IPS-18c (cell line): Measurements from ENCODE around the gene AJAP1.

Experiments used
- H3K4me3 ChIP-seq: 2 replicates; pipeline ENCODE4 v1.7.0; 2013; ENCODE audit warnings: low read depth, mild to moderate bottlenecking, low read length, moderate library complexity; ENCODE audit not compliant: insufficient read depth
- H3K9me3 ChIP-seq: one replicate; pipeline ENCODE4 v1.6.1; 2013; ENCODE audit warnings: mild to moderate bottlenecking, low read length, moderate library complexity; ENCODE audit not compliant: control insufficient read depth, insufficient read depth

Gene AJAP1

GRCh38 chr1:4689271-4689935 is 35.0 kb downstream of the AJAP1 start:
- no peaks in the 10 kb centered on the region for H3K9me3 ChIP-seq

GRCh38 chr1:4689941-4690635 is 35.7 kb downstream of the AJAP1 start:
- Histone ChIP-seq H3K4me3 (no peak overlapping the region), H3K9me3 (no peaks in the 10 kb centered on the region)

More at GRCh38 chr1:4689271-4689935, 35.0 kb downstream of the AJAP1 start:
- H3K4me3 ChIP-seq = no peak overlapping the region

- Histone ChIP-seq H3K4me3 (no peak overlapping the region), H3K9me3 (no peaks in the 10 kb centered on the region)
Observed at GRCh38 chr1:4690951-4691675, 36.7 kb downstream of the AJAP1 start.

GRCh38 chr1:4691766-4692405 is 37.5 kb downstream of the AJAP1 start:
- Histone ChIP-seq H3K4me3 (no peak overlapping the region), H3K9me3 (no peaks in the 10 kb centered on the region)

GRCh38 chr1:4692437-4692836 is 38.0 kb downstream of the AJAP1 start:
- Histone ChIP-seq H3K4me3 (no peak overlapping the region), H3K9me3 (no peaks in the 10 kb centered on the region)

GRCh38 chr1:4693331-4693730 is 38.9 kb downstream of the AJAP1 start:
- H3K4me3 ChIP-seq = no peak overlapping the region

GRCh38 chr1:4693891-4694290 is 39.5 kb downstream of the AJAP1 start:
- H3K4me3 ChIP-seq = no peak overlapping the region
- no peaks in the 10 kb centered on the region for H3K9me3 ChIP-seq

More at GRCh38 chr1:4693331-4693730, 38.9 kb downstream of the AJAP1 start:
- H3K9me3 ChIP-seq = no peaks in the 10 kb centered on the region

GRCh38 chr1:4694492-4694891 is 40.1 kb downstream of the AJAP1 start:
- no peaks in the 10 kb centered on the region for H3K9me3 ChIP-seq
- no peak overlapping the region for H3K4me3 ChIP-seq

GRCh38 chr1:4695241-4695640 is 40.8 kb downstream of the AJAP1 start:
- no peaks in the 10 kb centered on the region for H3K9me3 ChIP-seq
- H3K4me3 ChIP-seq = no peak overlapping the region

GRCh38 chr1:4696161-4696745 is 41.8 kb downstream of the AJAP1 start:
- Histone ChIP-seq H3K4me3 (no peak overlapping the region), H3K9me3 (peaks cover 2% of the 10 kb centered on the region)

- no peak overlapping the region for H3K4me3 ChIP-seq
- H3K9me3 ChIP-seq = peaks cover 4% of the 10 kb centered on the region
Observed at GRCh38 chr1:4696753-4697152, 42.3 kb downstream of the AJAP1 start.

- Histone ChIP-seq H3K9me3 (peaks cover 4% of the 10 kb centered on the region), H3K4me3 (no peak overlapping the region)
Observed at GRCh38 chr1:4697801-4698200, 43.4 kb downstream of the AJAP1 start.

GRCh38 chr1:4698911-4699310 is 44.5 kb downstream of the AJAP1 start:
- Histone ChIP-seq H3K4me3 (no peak overlapping the region), H3K9me3 (peaks cover 4% of the 10 kb centered on the region)

GRCh38 chr1:4699376-4700301 is 45.2 kb downstream of the AJAP1 start:
- no peak overlapping the region for H3K4me3 ChIP-seq
- peaks cover 4% of the 10 kb centered on the region for H3K9me3 ChIP-seq

- Histone ChIP-seq H3K9me3 (peaks cover 4% of the 10 kb centered on the region), H3K4me3 (no peak overlapping the region)
Observed at GRCh38 chr1:4700801-4701200, 46.4 kb downstream of the AJAP1 start.

- Histone ChIP-seq H3K9me3 (peaks cover 4% of the 10 kb centered on the region), H3K4me3 (no peak overlapping the region)
Observed at GRCh38 chr1:4701276-4701675, 46.9 kb downstream of the AJAP1 start.
